ENCODE data around the gene MAGI2. TPM values are rescaled to one million over a fixed set of nuclear protein-coding genes. Genes with fewer than 3 reads are reported as not detected.

The MAGI2 gene
- total RNA-seq, 6 experiments from 2014 or later, result 1.2 to 4.0 (median 2.4) TPM

GRCh38 chr7:78433421-78433820, 1020.0 kb downstream of the MAGI2 start:
- 48% methylated on average over 3 of the region's 3 CpGs for WGBS (ENCODE audit: insufficient coverage, low coverage, low lambda C conversion rate, missing lambda C conversion rate)
- no peak for TF ChIP-seq POLR2A (IDR thresholded peaks at IDR 0.05)
- TF ChIP-seq CTCF (IDR thresholded peaks at IDR 0.05), result no peak
- no peaks in the 10 kb centered on the region for H3K36me3 ChIP-seq
- no peaks in the 10 kb centered on the region for H3K4me1 ChIP-seq
- no peak for DNase-seq
- intact Hi-C loops (cut with DNase I), result no loop called here
- H3K27me3 ChIP-seq, result no peaks in the 10 kb centered on the region
- H3K9me3 ChIP-seq, result no peaks in the 10 kb centered on the region
- H3K4me3 ChIP-seq, result no peak overlapping the region
- no peak overlapping the region for H3K27ac ChIP-seq
- no peak for ATAC-seq

- TF ChIP-seq CTCF (IDR thresholded peaks at IDR 0.05), result no peak
- no peak for TF ChIP-seq POLR2A (IDR thresholded peaks at IDR 0.05)
- Histone ChIP-seq H3K27ac (no peak overlapping the region), H3K36me3 (no peaks in the 10 kb centered on the region), H3K4me1 (no peaks in the 10 kb centered on the region), H3K4me3 (no peak overlapping the region), H3K9me3 (no peaks in the 10 kb centered on the region), H3K27me3 (no peaks in the 10 kb centered on the region)
- WGBS (ENCODE audit: insufficient coverage, low coverage, low lambda C conversion rate, missing lambda C conversion rate), result 47% methylated on average over 1 of the region's 1 CpG
- ATAC-seq, result no peak
- DNase-seq, result no peak
- intact Hi-C loops (cut with DNase I), result no loop called here
These were observed 1023.6 kb downstream of the MAGI2 start for GRCh38 chr7:78429878-78430277.

GRCh38 chr7:78427209-78427608, 1026.3 kb downstream of the MAGI2 start:
- ATAC-seq (no peak), DNase-seq (no peak)
- Histone ChIP-seq H3K4me1 (no peaks in the 10 kb centered on the region), H3K4me3 (no peak overlapping the region), H3K27ac (no peak overlapping the region), H3K9me3 (no peaks in the 10 kb centered on the region), H3K27me3 (no peaks in the 10 kb centered on the region), H3K36me3 (no peaks in the 10 kb centered on the region)
- intact Hi-C loops (cut with DNase I), result no loop called here
- WGBS (ENCODE audit: insufficient coverage, low coverage, low lambda C conversion rate, missing lambda C conversion rate), result 54% methylated on average over 1 of the region's 1 CpG
- TF ChIP-seq POLR2A (IDR thresholded peaks at IDR 0.05) (no peak), CTCF (IDR thresholded peaks at IDR 0.05) (no peak)

- Histone ChIP-seq H3K9me3 (no peaks in the 10 kb centered on the region), H3K4me3 (no peak overlapping the region), H3K27ac (no peak overlapping the region), H3K36me3 (no peaks in the 10 kb centered on the region), H3K4me1 (no peaks in the 10 kb centered on the region), H3K27me3 (no peaks in the 10 kb centered on the region)
- no peak for TF ChIP-seq CTCF (IDR thresholded peaks at IDR 0.05)
- TF ChIP-seq POLR2A (IDR thresholded peaks at IDR 0.05), result no peak
- no peak for ATAC-seq
- 50% methylated on average over 1 of the region's 1 CpG for WGBS (ENCODE audit: insufficient coverage, low coverage, low lambda C conversion rate, missing lambda C conversion rate)
- DNase-seq, result no peak
- intact Hi-C loops (cut with DNase I), result no loop called here
These were observed 1033.5 kb downstream of the MAGI2 start for GRCh38 chr7:78420001-78420400.
